HG03558 (cell line): ENCODE data around the gene GJA10.

Source experiments
- ATAC-seq: cut with Tn5 transposase; IDR thresholded peaks from one replicate; pipeline ENCODE4 v1.9.1; 2021; ENCODE audit warnings: moderate number of reproducible peaks; ENCODE audit not compliant: unreplicated experiment; ENCODE audit errors: extremely low read depth

GJA10 gene

DNA sequence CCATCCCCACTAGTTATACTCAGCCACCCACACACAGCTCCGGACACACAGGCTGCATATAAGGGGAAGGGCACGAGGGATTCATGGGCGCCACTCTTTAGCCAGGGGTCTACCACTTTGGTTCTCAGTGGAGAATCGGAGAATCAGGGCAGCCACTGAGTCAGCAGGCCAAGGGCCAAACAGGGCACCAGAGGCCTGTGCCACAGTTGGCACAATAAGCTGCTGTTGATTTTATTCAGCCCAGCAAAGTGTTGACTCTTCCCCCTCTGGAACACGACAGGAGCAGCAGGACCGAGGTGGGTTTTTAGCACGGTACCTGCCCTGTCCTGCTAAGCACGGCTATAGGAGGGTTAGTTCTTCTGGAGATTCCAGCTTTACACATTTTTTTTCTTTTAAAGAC lies 48.3 kb downstream of the GJA10 start:
- no peak for ATAC-seq

GRCh38 chr6:89944181-89944755 lies 50.0 kb downstream of the GJA10 start:
- ATAC-seq = no peak

GRCh38 chr6:89944826-89945407 lies 50.6 kb downstream of the GJA10 start:
- no peak for ATAC-seq
